ENCODE data around the gene CPED1.

Gene CPED1

DNA sequence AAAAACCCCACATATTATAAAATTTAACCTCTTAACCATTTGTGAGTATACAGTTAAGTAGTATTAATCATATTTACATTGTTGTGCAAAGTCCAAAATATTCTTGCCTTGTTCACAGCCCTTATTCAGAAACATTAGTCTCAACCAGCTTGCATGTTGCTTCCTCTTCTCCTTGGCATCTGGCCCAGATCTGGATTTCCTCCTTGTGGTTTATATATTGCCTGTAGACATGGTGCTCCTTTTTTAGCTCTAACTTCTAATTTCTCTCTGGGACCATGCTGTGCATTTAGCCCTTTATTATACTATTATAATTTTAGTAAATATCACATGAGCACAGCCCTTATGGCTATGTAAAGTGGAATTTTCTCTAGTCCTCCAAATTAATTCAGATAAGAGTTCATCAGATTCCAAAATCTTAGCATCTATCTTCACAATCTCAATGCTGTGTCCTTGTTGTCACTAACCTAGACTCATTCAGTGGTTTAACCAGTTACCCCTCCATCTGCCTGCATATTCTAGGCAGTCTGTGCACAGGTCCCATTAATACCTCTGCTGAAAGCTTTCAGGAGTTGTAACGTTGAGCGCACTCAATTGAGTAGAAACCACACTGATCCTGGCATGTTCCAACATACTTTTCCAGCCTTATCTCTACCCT lies 7.9 kb downstream of the CPED1 start:
- Histone ChIP-seq H3K4me3 (ENCODE audit: low read length) (no peak overlapping the region), H3K36me3 (ENCODE audit: control insufficient read depth, insufficient read depth, low read length) (no peaks in the 10 kb centered on the region), H3K9me3 (ENCODE audit: control insufficient read depth, insufficient read depth, low read length) (no peaks in the 10 kb centered on the region), H3K27me3 (ENCODE audit: control insufficient read depth, insufficient read depth, low read length) (no peaks in the 10 kb centered on the region), H3K27ac (ENCODE audit: low read length) (no peak overlapping the region), H3K4me1 (ENCODE audit: control insufficient read depth, insufficient read depth, low read length) (no peaks in the 10 kb centered on the region)
- no peak for DNase-seq (ENCODE audit: low read depth, low spot score)
- no CpG with 5 or more reads among the region's 2 CpGs for WGBS (ENCODE audit: insufficient coverage, insufficient read length)

- H3K9me3 ChIP-seq (ENCODE audit: control insufficient read depth, insufficient read depth, low read length) = no peaks in the 10 kb centered on the region
- H3K27ac ChIP-seq (ENCODE audit: low read length) = no peak overlapping the region
- H3K36me3 ChIP-seq (ENCODE audit: control insufficient read depth, insufficient read depth, low read length) = no peaks in the 10 kb centered on the region
- no peak for DNase-seq (ENCODE audit: low read depth, low spot score)
- H3K27me3 ChIP-seq (ENCODE audit: control insufficient read depth, insufficient read depth, low read length) = no peaks in the 10 kb centered on the region
- H3K4me3 ChIP-seq (ENCODE audit: low read length) = no peak overlapping the region
- no peaks in the 10 kb centered on the region for H3K4me1 ChIP-seq (ENCODE audit: control insufficient read depth, insufficient read depth, low read length)
Observed at GRCh38 chr7:120996988-120997345, 8.5 kb downstream of the CPED1 start.

DNA sequence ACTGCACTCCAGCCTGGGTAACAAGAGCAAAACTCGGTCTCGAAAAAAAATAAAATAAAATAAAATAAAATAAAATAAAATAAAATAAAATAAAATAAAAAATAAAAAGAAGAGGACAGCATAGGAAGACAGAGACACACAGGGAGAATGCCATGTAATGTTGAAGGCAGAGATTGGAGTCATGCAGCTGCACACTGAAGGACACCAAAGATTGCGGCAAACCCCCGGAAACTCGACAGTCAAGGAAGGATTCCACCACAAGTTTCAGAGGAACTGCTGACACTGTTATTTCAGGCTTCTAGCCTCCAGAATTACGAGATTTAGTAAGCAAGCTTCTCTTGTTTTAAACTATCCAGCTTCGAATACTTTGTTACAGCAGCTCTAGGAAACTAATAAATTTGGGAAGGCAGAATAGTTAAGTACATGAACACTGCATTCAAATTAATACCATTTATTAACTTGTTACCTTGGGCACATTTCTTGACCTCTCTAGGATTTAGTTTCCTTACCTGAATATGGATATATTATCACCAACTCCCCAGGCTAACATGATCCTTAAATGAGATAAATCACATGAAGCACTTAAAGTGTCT lies 9.5 kb downstream of the CPED1 start:
- H3K27ac ChIP-seq (ENCODE audit: low read length) = no peak overlapping the region
- no peaks in the 10 kb centered on the region for H3K27me3 ChIP-seq (ENCODE audit: control insufficient read depth, insufficient read depth, low read length)
- H3K9me3 ChIP-seq (ENCODE audit: control insufficient read depth, insufficient read depth, low read length) = no peaks in the 10 kb centered on the region
- no peak overlapping the region for H3K4me3 ChIP-seq (ENCODE audit: low read length)
- no CpG with 5 or more reads among the region's 7 CpGs for WGBS (ENCODE audit: insufficient coverage, insufficient read length)
- H3K36me3 ChIP-seq (ENCODE audit: control insufficient read depth, insufficient read depth, low read length) = no peaks in the 10 kb centered on the region
- no peak for DNase-seq (ENCODE audit: low read depth, low spot score)
- no peaks in the 10 kb centered on the region for H3K4me1 ChIP-seq (ENCODE audit: control insufficient read depth, insufficient read depth, low read length)

DNA sequence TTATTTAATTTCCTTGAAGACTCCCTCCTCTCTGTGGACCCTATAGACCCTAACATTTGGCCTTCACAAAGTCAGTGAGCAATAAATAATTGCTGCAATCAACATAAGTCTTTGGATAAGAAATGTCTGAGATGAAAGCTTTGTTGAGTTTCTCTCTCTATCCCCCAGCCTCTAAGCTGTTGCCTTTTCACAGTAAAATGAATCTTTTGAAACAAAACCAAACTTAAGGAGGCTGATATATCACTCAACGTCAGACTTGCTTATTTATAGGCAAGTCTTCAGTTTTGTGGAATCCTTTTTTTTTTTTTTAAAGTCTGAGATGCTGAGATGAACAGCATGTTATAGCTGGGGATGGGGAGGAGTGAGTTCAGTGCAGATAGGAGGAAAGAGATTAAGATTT lies 10.0 kb downstream of the CPED1 start:
- no peak for DNase-seq (ENCODE audit: low read depth, low spot score)
- Histone ChIP-seq H3K27me3 (ENCODE audit: control insufficient read depth, insufficient read depth, low read length) (no peaks in the 10 kb centered on the region), H3K36me3 (ENCODE audit: control insufficient read depth, insufficient read depth, low read length) (no peaks in the 10 kb centered on the region), H3K27ac (ENCODE audit: low read length) (no peak overlapping the region), H3K4me1 (ENCODE audit: control insufficient read depth, insufficient read depth, low read length) (no peaks in the 10 kb centered on the region), H3K9me3 (ENCODE audit: control insufficient read depth, insufficient read depth, low read length) (no peaks in the 10 kb centered on the region), H3K4me3 (ENCODE audit: low read length) (no peak overlapping the region)
- WGBS (ENCODE audit: insufficient coverage, insufficient read length) = no CpG with 5 or more reads among the region's 1 CpG

- no peaks in the 10 kb centered on the region for H3K4me1 ChIP-seq (ENCODE audit: control insufficient read depth, insufficient read depth, low read length)
- WGBS (ENCODE audit: insufficient coverage, insufficient read length) = no CpG with 5 or more reads among the region's 2 CpGs
- H3K9me3 ChIP-seq (ENCODE audit: control insufficient read depth, insufficient read depth, low read length) = no peaks in the 10 kb centered on the region
- DNase-seq (ENCODE audit: low read depth, low spot score) = no peak
- no peak overlapping the region for H3K4me3 ChIP-seq (ENCODE audit: low read length)
- no peak overlapping the region for H3K27ac ChIP-seq (ENCODE audit: low read length)
- no peaks in the 10 kb centered on the region for H3K27me3 ChIP-seq (ENCODE audit: control insufficient read depth, insufficient read depth, low read length)
- H3K36me3 ChIP-seq (ENCODE audit: control insufficient read depth, insufficient read depth, low read length) = no peaks in the 10 kb centered on the region
Observed at GRCh38 chr7:120998996-120999565, 10.6 kb downstream of the CPED1 start.

- no peaks in the 10 kb centered on the region for H3K9me3 ChIP-seq (ENCODE audit: control insufficient read depth, insufficient read depth, low read length)
- H3K36me3 ChIP-seq (ENCODE audit: control insufficient read depth, insufficient read depth, low read length) = no peaks in the 10 kb centered on the region
- H3K4me3 ChIP-seq (ENCODE audit: low read length) = no peak overlapping the region
- no peak for DNase-seq (ENCODE audit: low read depth, low spot score)
- WGBS (ENCODE audit: insufficient coverage, insufficient read length) = no CpG with 5 or more reads among the region's 9 CpGs
- no peaks in the 10 kb centered on the region for H3K4me1 ChIP-seq (ENCODE audit: control insufficient read depth, insufficient read depth, low read length)
- no peak overlapping the region for H3K27ac ChIP-seq (ENCODE audit: low read length)
- H3K27me3 ChIP-seq (ENCODE audit: control insufficient read depth, insufficient read depth, low read length) = no peaks in the 10 kb centered on the region
Observed at GRCh38 chr7:121000081-121000983, 11.8 kb downstream of the CPED1 start.

- DNase-seq (ENCODE audit: low read depth, low spot score) = no peak
- Histone ChIP-seq H3K4me1 (ENCODE audit: control insufficient read depth, insufficient read depth, low read length) (no peaks in the 10 kb centered on the region), H3K27me3 (ENCODE audit: control insufficient read depth, insufficient read depth, low read length) (no peaks in the 10 kb centered on the region), H3K4me3 (ENCODE audit: low read length) (no peak overlapping the region), H3K27ac (ENCODE audit: low read length) (no peak overlapping the region), H3K36me3 (ENCODE audit: control insufficient read depth, insufficient read depth, low read length) (no peaks in the 10 kb centered on the region), H3K9me3 (ENCODE audit: control insufficient read depth, insufficient read depth, low read length) (no peaks in the 10 kb centered on the region)
- no CpG with 5 or more reads among the region's 3 CpGs for WGBS (ENCODE audit: insufficient coverage, insufficient read length)
Observed at GRCh38 chr7:121001234-121001906, 12.9 kb downstream of the CPED1 start.

DNA sequence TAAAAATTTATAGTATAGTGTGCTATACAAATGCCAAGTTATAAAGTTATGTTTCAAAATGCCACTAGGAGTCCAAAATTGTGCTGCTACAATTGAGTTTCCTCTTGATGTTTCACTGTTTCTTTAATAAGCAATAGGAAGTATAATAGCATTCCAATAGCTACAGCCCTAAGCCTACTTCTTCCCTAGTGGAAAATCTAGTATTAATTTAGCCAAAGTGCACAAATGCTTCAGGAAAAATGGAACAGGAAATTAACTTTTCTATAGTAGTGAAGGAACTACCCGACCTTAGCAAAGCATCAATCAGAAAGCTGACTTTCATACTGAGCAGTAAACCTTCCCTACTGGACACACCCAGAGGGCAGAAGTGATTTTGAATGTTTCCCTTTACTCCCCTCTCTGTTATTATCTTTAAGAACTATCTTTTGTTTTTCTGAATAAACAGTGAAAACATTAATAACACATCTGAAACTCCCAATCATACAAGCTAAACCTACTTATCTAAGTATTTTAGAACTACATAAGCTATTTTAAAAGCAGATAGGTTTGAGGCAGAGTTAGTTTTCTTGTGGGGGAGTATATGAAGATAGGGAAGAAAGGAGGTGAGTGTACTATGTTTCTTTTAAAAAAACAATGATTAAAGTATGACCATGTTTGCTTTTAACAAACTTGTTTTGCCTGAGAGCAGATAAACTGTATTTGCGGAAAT lies 13.7 kb downstream of the CPED1 start:
- H3K4me1 ChIP-seq (ENCODE audit: control insufficient read depth, insufficient read depth, low read length) = no peaks in the 10 kb centered on the region
- H3K27me3 ChIP-seq (ENCODE audit: control insufficient read depth, insufficient read depth, low read length) = no peaks in the 10 kb centered on the region
- no CpG with 5 or more reads among the region's 2 CpGs for WGBS (ENCODE audit: insufficient coverage, insufficient read length)
- H3K9me3 ChIP-seq (ENCODE audit: control insufficient read depth, insufficient read depth, low read length) = no peaks in the 10 kb centered on the region
- H3K4me3 ChIP-seq (ENCODE audit: low read length) = no peak overlapping the region
- no peak for DNase-seq (ENCODE audit: low read depth, low spot score)
- H3K36me3 ChIP-seq (ENCODE audit: control insufficient read depth, insufficient read depth, low read length) = no peaks in the 10 kb centered on the region
- no peak overlapping the region for H3K27ac ChIP-seq (ENCODE audit: low read length)

DNA sequence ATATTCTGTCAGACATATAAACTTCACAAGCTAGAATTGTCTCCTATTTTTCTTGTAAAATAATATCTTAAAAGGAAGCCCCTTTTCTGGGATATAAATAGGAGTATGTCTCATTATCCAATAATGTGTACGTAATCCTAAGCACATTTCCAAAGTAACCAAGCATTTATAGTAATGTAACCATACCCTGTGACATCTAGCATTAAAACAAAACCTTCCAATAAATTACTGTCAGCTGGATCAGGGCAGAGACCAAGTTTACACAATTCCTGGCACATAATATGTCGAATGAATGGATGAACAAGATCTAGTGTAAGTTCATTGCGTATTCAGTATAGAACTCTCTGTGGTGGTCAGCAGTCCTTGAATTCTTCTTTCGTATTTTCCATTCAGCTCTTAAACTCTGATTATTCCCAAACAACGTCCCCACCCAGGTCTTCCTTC lies 14.3 kb downstream of the CPED1 start:
- Histone ChIP-seq H3K36me3 (ENCODE audit: control insufficient read depth, insufficient read depth, low read length) (no peaks in the 10 kb centered on the region), H3K9me3 (ENCODE audit: control insufficient read depth, insufficient read depth, low read length) (no peaks in the 10 kb centered on the region), H3K4me3 (ENCODE audit: low read length) (no peak overlapping the region), H3K27me3 (ENCODE audit: control insufficient read depth, insufficient read depth, low read length) (no peaks in the 10 kb centered on the region), H3K27ac (ENCODE audit: low read length) (no peak overlapping the region), H3K4me1 (ENCODE audit: control insufficient read depth, insufficient read depth, low read length) (no peaks in the 10 kb centered on the region)
- DNase-seq (ENCODE audit: low read depth, low spot score) = no peak
- no CpG with 5 or more reads among the region's 5 CpGs for WGBS (ENCODE audit: insufficient coverage, insufficient read length)

Data from iPS DF 6.9 (cell line).